Ishikawa (cell line): ENCODE data around the gene ATP10A.

ENCODE experiments used
- CEBPB ChIP-seq: IDR thresholded peaks from 2 replicates; pipeline ENCODE4 v1.6.1; 2012
- CREB1 ChIP-seq: IDR thresholded peaks from 2 replicates; pipeline ENCODE4 v1.6.1; 2012; ENCODE audit warnings: low read depth
- FOXM1 ChIP-seq: IDR thresholded peaks from 2 replicates; pipeline ENCODE4 v1.6.1; 2012; ENCODE audit warnings: low read depth, borderline replicate concordance
- RAD21 ChIP-seq: IDR thresholded peaks from 2 replicates; pipeline ENCODE4 v1.6.1; 2012; ENCODE audit warnings: low read depth
- TCF12 ChIP-seq: IDR thresholded peaks from 2 replicates; pipeline ENCODE4 v1.6.1; 2012; ENCODE audit warnings: low read depth
- TF ChIP-seq, protein P1 (sequence below): IDR thresholded peaks from 2 replicates; pipeline ENCODE4 v1.6.1; 2012
- TF ChIP-seq, protein P2 (sequence below): IDR thresholded peaks from 2 replicates; pipeline ENCODE4 v1.6.1; 2012
- TF ChIP-seq, protein P3 (sequence below): IDR thresholded peaks from 2 replicates; pipeline ENCODE4 v1.6.1; 2012; ENCODE audit warnings: low read depth, mild to moderate bottlenecking

DNA sequence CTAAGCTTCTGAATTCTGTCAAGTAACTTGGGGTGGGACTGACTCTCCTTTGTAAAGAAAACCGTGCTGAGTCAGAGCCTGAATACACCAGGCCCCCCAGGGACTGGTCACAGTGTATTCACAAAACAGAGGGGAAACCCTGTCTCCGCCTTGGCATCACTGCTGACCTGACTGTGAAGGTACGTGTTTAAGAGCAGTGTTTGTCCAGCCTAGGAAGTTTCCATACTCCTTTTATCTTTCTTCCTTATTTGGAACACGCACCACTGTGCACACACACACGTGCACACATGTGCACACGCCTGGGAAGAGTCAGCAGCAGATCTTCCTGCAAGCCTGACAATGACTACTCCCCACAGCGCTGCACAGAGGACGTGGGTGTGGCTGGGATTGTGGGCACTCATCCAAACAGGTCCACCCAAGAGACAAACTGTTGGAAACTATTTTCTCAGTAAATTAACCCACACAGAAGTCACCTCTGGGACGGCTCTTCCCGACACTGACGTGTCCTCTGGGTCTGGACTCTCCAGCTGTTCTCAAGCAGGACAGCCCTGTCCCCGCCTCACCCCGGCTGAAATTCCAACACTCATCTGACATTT is 87.7 kb downstream of the ATP10A start:
- TF ChIP-seq, protein P1, sequence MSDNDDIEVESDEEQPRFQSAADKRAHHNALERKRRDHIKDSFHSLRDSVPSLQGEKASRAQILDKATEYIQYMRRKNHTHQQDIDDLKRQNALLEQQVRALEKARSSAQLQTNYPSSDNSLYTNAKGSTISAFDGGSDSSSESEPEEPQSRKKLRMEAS, result no peak
- no peak for TF ChIP-seq TCF12
- TF ChIP-seq RAD21, result no peak
- TF ChIP-seq FOXM1, result no peak
- TF ChIP-seq, protein P2, sequence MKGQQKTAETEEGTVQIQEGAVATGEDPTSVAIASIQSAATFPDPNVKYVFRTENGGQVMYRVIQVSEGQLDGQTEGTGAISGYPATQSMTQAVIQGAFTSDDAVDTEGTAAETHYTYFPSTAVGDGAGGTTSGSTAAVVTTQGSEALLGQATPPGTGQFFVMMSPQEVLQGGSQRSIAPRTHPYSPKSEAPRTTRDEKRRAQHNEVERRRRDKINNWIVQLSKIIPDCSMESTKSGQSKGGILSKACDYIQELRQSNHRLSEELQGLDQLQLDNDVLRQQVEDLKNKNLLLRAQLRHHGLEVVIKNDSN, result no peak
- no peak for TF ChIP-seq CEBPB
- TF ChIP-seq, protein P3, sequence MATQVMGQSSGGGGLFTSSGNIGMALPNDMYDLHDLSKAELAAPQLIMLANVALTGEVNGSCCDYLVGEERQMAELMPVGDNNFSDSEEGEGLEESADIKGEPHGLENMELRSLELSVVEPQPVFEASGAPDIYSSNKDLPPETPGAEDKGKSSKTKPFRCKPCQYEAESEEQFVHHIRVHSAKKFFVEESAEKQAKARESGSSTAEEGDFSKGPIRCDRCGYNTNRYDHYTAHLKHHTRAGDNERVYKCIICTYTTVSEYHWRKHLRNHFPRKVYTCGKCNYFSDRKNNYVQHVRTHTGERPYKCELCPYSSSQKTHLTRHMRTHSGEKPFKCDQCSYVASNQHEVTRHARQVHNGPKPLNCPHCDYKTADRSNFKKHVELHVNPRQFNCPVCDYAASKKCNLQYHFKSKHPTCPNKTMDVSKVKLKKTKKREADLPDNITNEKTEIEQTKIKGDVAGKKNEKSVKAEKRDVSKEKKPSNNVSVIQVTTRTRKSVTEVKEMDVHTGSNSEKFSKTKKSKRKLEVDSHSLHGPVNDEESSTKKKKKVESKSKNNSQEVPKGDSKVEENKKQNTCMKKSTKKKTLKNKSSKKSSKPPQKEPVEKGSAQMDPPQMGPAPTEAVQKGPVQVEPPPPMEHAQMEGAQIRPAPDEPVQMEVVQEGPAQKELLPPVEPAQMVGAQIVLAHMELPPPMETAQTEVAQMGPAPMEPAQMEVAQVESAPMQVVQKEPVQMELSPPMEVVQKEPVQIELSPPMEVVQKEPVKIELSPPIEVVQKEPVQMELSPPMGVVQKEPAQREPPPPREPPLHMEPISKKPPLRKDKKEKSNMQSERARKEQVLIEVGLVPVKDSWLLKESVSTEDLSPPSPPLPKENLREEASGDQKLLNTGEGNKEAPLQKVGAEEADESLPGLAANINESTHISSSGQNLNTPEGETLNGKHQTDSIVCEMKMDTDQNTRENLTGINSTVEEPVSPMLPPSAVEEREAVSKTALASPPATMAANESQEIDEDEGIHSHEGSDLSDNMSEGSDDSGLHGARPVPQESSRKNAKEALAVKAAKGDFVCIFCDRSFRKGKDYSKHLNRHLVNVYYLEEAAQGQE, result no peak
- TF ChIP-seq CREB1, result no peak
